HL-60 (cell line): ENCODE results near the gene CREBBP.

Experiments used
- GABPA ChIP-seq: IDR thresholded peaks from 2 replicates; pipeline ENCODE4 v1.6.1; 2012; ENCODE audit warnings: low read depth
- POLR2AphosphoS5 ChIP-seq: IDR thresholded peaks from 2 replicates; pipeline ENCODE4 v1.6.1; 2012; ENCODE audit warnings: low read depth
- REST ChIP-seq: IDR thresholded peaks from 2 replicates; pipeline ENCODE4 v1.6.1; 2012; ENCODE audit warnings: low read depth; ENCODE audit not compliant: insufficient replicate concordance
- SPI1 ChIP-seq: IDR thresholded peaks from 2 replicates; pipeline ENCODE4 v1.6.1; 2012; ENCODE audit warnings: low read depth, mild to moderate bottlenecking, borderline replicate concordance
- TF ChIP-seq, protein P1 (sequence below): IDR thresholded peaks from one replicate; pipeline ENCODE4 v1.5.1; 2011; ENCODE audit warnings: low read length, control low read depth, inconsistent platforms; ENCODE audit not compliant: insufficient read depth

DNA sequence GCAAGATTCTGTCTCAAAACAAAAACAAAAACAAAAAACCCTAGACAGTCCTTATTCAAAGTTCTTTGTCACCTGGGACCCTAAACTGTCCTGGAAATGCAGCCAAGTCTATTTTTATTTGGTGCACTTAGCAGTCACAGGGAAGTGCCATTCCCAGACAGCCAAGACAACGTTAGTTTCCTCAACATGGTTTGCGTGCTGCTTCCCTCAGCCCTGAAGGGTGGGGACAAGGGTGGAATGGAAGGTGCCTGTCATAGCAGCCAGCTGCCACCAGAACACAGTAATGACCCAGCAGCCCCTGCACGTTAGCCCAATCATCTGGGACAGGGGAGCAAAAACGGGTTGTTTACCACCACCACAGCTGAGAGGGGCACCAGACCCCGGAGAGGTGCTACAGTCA, 16.9 kb downstream of the CREBBP start:
- no peak for TF ChIP-seq REST
- TF ChIP-seq, protein P1, sequence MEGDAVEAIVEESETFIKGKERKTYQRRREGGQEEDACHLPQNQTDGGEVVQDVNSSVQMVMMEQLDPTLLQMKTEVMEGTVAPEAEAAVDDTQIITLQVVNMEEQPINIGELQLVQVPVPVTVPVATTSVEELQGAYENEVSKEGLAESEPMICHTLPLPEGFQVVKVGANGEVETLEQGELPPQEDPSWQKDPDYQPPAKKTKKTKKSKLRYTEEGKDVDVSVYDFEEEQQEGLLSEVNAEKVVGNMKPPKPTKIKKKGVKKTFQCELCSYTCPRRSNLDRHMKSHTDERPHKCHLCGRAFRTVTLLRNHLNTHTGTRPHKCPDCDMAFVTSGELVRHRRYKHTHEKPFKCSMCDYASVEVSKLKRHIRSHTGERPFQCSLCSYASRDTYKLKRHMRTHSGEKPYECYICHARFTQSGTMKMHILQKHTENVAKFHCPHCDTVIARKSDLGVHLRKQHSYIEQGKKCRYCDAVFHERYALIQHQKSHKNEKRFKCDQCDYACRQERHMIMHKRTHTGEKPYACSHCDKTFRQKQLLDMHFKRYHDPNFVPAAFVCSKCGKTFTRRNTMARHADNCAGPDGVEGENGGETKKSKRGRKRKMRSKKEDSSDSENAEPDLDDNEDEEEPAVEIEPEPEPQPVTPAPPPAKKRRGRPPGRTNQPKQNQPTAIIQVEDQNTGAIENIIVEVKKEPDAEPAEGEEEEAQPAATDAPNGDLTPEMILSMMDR, result no peak
- no peak for TF ChIP-seq POLR2AphosphoS5
- no peak for TF ChIP-seq SPI1
- TF ChIP-seq GABPA, result no peak
